PC-3 (cell line): ENCODE results near the gene ARHGEF25. TPM values are rescaled to one million over a fixed set of nuclear protein-coding genes. Genes with fewer than 3 reads are reported as not detected.

ENCODE experiments used
- ATAC-seq: fragments of 200-7000 bp; cut with Tn5 transposase; 2 replicates; pipeline ENCODE4 v1.9.1; 2020; ENCODE audit warnings: mild to moderate bottlenecking, moderate library complexity
- BruUV-seq: library from RNA; stranded (reverse); fragments of 400-500 nt; replicated peaks from 2 replicates; lab custom pipeline; 2021; lab: Mats Ljungman, UMichigan
- CTCF ChIA-PET: fragments of 300-600 bp; sonication (Branson Sonifier 250); formaldehyde crosslinking; loops from one replicate; lab custom pipeline; 2022; ENCODE audit warnings: antibody characterized with exemption; lab: Charles Lee
- POLR2A ChIA-PET: fragments of 300-600 bp; sonication (Branson Sonifier 250); formaldehyde crosslinking; loops from one replicate; lab custom pipeline; 2022; ENCODE audit warnings: antibody characterized with exemption; ENCODE audit not compliant: unreplicated experiment; lab: Charles Lee
- DNase-seq: peaks from one replicate; pipeline ENCODE4 v3.0.0-alpha.2; 2015
- H2AFZ ChIP-seq: fragments of 300-600 bp; sonication (generic); 2 replicates; pipeline ENCODE4 v1.6.0; 2016; ENCODE audit warnings: antibody characterized with exemption, low read length
- H3F3A ChIP-seq: fragments of 300-600 bp; sonication (generic); one replicate; pipeline ENCODE4 v1.6.0; 2017; ENCODE audit warnings: antibody characterized with exemption, low read length, control low read depth, mild to moderate bottlenecking; ENCODE audit not compliant: unreplicated experiment
- H3K27ac ChIP-seq: fragments of 300-600 bp; sonication (generic); 2 replicates; pipeline ENCODE4 v1.5.1; 2016; ENCODE audit warnings: mild to moderate bottlenecking, low read length
- H3K27me3 ChIP-seq: fragments of 300-600 bp; sonication (generic); 2 replicates; pipeline ENCODE4 v1.6.1; 2016; ENCODE audit warnings: low read length, mixed read lengths
- H3K36me3 ChIP-seq: fragments of 300-600 bp; sonication (generic); 2 replicates; pipeline ENCODE4 v1.6.1; 2016; ENCODE audit warnings: low read depth, mixed run types, low read length, mixed read lengths
- H3K4me1 ChIP-seq: fragments of 300-600 bp; sonication (generic); 2 replicates; pipeline ENCODE4 v1.5.1; 2016; ENCODE audit warnings: low read length; ENCODE audit not compliant: insufficient read depth
- H3K4me2 ChIP-seq: fragments of 300-600 bp; sonication (generic); 2 replicates; pipeline ENCODE4 v1.6.0; 2016; ENCODE audit warnings: low read length
- H3K4me3 ChIP-seq: fragments of 300-600 bp; sonication (generic); 2 replicates; pipeline ENCODE4 v1.5.1; 2016; ENCODE audit warnings: mild to moderate bottlenecking, low read length, mixed read lengths
- H3K79me2 ChIP-seq: fragments of 300-600 bp; sonication (generic); 2 replicates; pipeline ENCODE4 v1.6.1; 2017; ENCODE audit warnings: low read length, mixed read lengths
- H3K9ac ChIP-seq: fragments of 300-600 bp; sonication (generic); 2 replicates; pipeline ENCODE4 v1.6.0; 2016; ENCODE audit warnings: mild to moderate bottlenecking, low read length
- H3K9me2 ChIP-seq: fragments of 300-600 bp; sonication (generic); replicated peaks from 2 replicates; pipeline ENCODE4 v1.6.1; 2016; ENCODE audit warnings: mixed run types, low read length, mixed read lengths
- H3K9me3 ChIP-seq: fragments of 300-600 bp; sonication (generic); 2 replicates; pipeline ENCODE4 v1.6.1; 2016; ENCODE audit warnings: low read length, mixed read lengths
- H4K20me1 ChIP-seq: fragments of 300-600 bp; sonication (generic); 2 replicates; pipeline ENCODE4 v1.6.1; 2016; ENCODE audit warnings: low read length, mixed read lengths
- EZH2 ChIP-seq: fragments of 300-600 bp; sonication (generic); IDR thresholded peaks from one replicate; pipeline ENCODE4 v1.6.1; 2017; ENCODE audit warnings: antibody characterized with exemption, mild to moderate bottlenecking, low read length; ENCODE audit not compliant: unreplicated experiment
- EZH2phosphoT487 ChIP-seq: fragments of 300-600 bp; sonication (generic); IDR thresholded peaks from 2 replicates; pipeline ENCODE4 v1.6.1; 2018; ENCODE audit warnings: mild to moderate bottlenecking, antibody characterized with exemption, low read length, borderline replicate concordance
- intact Hi-C: fragments of 100-400 bp; cut with micrococcal nuclease; formaldehyde crosslinking; loops from 2 replicates; pipeline ENCODE4 v1.9.0; 2023
- total RNA-seq: library from RNA; depleted of rRNA; stranded (reverse); fragments of >200 nt; gene quantifications from 2 replicates; pipeline ENCODE4 v1.2.3, GENCODE V29; 2014
- TF ChIP-seq, protein P1 (sequence below): fragments of 300-600 bp; sonication (generic); conservative IDR thresholded peaks from 2 replicates; pipeline ENCODE4 v1.5.1; 2017; ENCODE audit warnings: antibody characterized with exemption, low read depth, mild to moderate bottlenecking, low read length

The ARHGEF25 gene
- total RNA-seq, 1 experiment from 2014 or later, result 10.0 TPM

GRCh38 chr12:57628280-57629191 is 17.3 kb downstream of the ARHGEF25 start:
- Histone ChIP-seq H2AFZ (no peak overlapping the region), H3K4me3 (no peak overlapping the region), H3K9me3 (no peaks in the 10 kb centered on the region), H3F3A (no peaks in the 10 kb centered on the region), H3K9me2 (no peaks in the 10 kb centered on the region), H4K20me1 (no peaks in the 10 kb centered on the region), H3K4me1 (peaks cover 11% of the 10 kb centered on the region), H3K36me3 (no peaks in the 10 kb centered on the region; the same call in 1 of the 2 replicates), H3K79me2 (peaks cover 12% of the 10 kb centered on the region), H3K27ac (no peak overlapping the region), H3K9ac (no peak overlapping the region), H3K27me3 (no peaks in the 10 kb centered on the region), H3K4me2 (no peak overlapping the region)
- BruUV-seq, result no TSS peak
- POLR2A ChIA-PET, result no interaction called here
- no peak for ATAC-seq
- intact Hi-C loops, result no loop called here
- TF ChIP-seq EZH2, result no peak
- TF ChIP-seq EZH2phosphoT487, result no peak
- TF ChIP-seq, protein P1, sequence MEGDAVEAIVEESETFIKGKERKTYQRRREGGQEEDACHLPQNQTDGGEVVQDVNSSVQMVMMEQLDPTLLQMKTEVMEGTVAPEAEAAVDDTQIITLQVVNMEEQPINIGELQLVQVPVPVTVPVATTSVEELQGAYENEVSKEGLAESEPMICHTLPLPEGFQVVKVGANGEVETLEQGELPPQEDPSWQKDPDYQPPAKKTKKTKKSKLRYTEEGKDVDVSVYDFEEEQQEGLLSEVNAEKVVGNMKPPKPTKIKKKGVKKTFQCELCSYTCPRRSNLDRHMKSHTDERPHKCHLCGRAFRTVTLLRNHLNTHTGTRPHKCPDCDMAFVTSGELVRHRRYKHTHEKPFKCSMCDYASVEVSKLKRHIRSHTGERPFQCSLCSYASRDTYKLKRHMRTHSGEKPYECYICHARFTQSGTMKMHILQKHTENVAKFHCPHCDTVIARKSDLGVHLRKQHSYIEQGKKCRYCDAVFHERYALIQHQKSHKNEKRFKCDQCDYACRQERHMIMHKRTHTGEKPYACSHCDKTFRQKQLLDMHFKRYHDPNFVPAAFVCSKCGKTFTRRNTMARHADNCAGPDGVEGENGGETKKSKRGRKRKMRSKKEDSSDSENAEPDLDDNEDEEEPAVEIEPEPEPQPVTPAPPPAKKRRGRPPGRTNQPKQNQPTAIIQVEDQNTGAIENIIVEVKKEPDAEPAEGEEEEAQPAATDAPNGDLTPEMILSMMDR, result no peak
- CTCF ChIA-PET, result interaction anchor here (1.0 kb wide), 1 partner anchor 46 kb away, joined by 3 read pairs; no protein-coding TSS in a partner anchor
- no peak for DNase-seq

DNA sequence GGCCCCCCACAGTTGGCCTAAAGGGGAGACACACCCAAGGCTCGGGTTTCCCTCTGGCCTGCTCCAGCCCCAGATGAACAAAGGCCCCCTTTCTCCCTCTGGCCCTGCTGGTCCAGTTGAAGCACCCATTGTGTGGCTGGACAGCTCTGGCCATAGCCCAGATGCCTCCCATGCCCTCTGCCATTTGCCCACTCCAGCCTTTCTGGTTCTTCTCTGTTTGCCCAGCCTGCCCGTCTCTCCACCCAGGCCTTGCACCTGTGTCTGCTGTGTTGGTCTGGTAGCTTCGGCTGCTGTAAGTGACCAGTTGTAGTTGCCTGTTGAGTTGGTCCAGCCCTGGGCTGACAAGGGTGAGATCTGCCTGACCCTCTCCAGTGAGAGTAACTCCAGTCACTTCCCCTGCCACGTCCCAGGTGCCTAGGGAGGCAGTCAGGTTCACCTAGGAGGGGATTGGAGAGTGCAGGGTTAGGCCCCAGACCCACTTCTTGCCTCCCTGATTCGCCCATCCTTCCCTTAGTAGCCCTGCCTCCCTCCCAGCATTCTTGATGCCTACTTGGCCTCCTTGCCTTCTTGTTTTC is 18.7 kb downstream of the ARHGEF25 start:
- H3K9ac ChIP-seq, result no peak overlapping the region
- H3K79me2 ChIP-seq, result peaks cover 12% of the 10 kb centered on the region
- intact Hi-C loops, result no loop called here
- CTCF ChIA-PET, result no interaction called here
- no peak overlapping the region for H3K4me2 ChIP-seq
- DNase-seq (no peak), ATAC-seq (no peak)
- POLR2A ChIA-PET, result no interaction called here
- BruUV-seq, result no TSS peak
- no peak overlapping the region for H3K27ac ChIP-seq
- peaks cover 17% of the 10 kb centered on the region for H3K4me1 ChIP-seq
- no peaks in the 10 kb centered on the region for H3F3A ChIP-seq
- no peak overlapping the region for H3K4me3 ChIP-seq
- no peaks in the 10 kb centered on the region; the same call in 1 of the 2 replicates for H3K36me3 ChIP-seq
- TF ChIP-seq, protein P1, result no peak
- TF ChIP-seq EZH2, result no peak
- TF ChIP-seq EZH2phosphoT487, result no peak
- no peak overlapping the region for H2AFZ ChIP-seq
- H4K20me1 ChIP-seq, result no peaks in the 10 kb centered on the region
- no peaks in the 10 kb centered on the region for H3K27me3 ChIP-seq
- no peaks in the 10 kb centered on the region for H3K9me3 ChIP-seq
- H3K9me2 ChIP-seq, result no peaks in the 10 kb centered on the region
